Heart left ventricle (tissue), 13 donors: ENCODE measurements around the gene ARSB.

Experiments
- CTCF ChIP-seq, 12 donors: fragments of 200-600 bp; sonication (generic) in 4 of 12; IDR thresholded peaks; one replicate each; pipeline versions ENCODE4 v1.5.0 to v1.8.0; 2018 to 2022; ENCODE audit warnings: antibody characterized with exemption in 12 of 12, mild to moderate bottlenecking in 5 of 12
- POLR2A ChIP-seq, 2 donors: fragments of 450-650 bp; IDR thresholded peaks; one replicate each; pipeline ENCODE4 v1.6.1; 2017; ENCODE audit warnings: antibody characterized with exemption in 2 of 2, mild to moderate bottlenecking in 2 of 2, moderate library complexity in 2 of 2
- donor health status: ischemic (EF 13 %, LVEDD 7.1; RV severe dilation, severe dysfunction).
- donor health status: DM: no; HTN: yes; CAD: no.
- donor health status: DM: no; HTN: no; CAD: no.
- donor health status: ischemic (EF 25% LVEDD 6.9; RV normal size, moderate dysfunction).
- donor health status: ischemic (EF 25% LVEDD 5.7; RV mildly dilated, moderate dysfunction).
- donor health status: ischemic (EF 35%, LVEDD 5.7; RV mildly dilated, moderate dysfunction).
- donor health status: nonischemic (EF 11% LVEDD 7.7; RV severe dilation, severe dysfunction).
- donor health status: DM: yes; HTN: yes; CAD: no.
- donor health status: PGD.
- donor health status: ischemic (EF 29% LVEDD 5.4; RV normal size, mild dysfunction).
- donor health status: nonischemic (EF 23%, LVEDD 6.1; RV moderate dilation, normal function).

- TF ChIP-seq POLR2A (IDR thresholded peaks at IDR 0.05) = no peak
- TF ChIP-seq CTCF (IDR thresholded peaks at IDR 0.05) = no peak
Measured at GRCh38 chr5:78887384-78888118, 97.6 kb downstream of the ARSB start.
